SJSA1 (cell line): ENCODE results near the gene PLPP7. TPM values are rescaled to one million over a fixed set of nuclear protein-coding genes. Genes with fewer than 3 reads are reported as not detected.

ENCODE experiments used
- DNase-seq, 2 experiments: peaks; one replicate each; pipeline ENCODE4 v3.0.0-alpha.2; 2015 to 2020; ENCODE audit warnings: low spot score in 2 of 2, low read depth in 1 of 2
- H3K27ac ChIP-seq: fragments of 250-450 bp; sonication (Bioruptor Pico); 2 replicates; pipeline ENCODE4 v1.5.1; 2020; ENCODE audit warnings: mild to moderate bottlenecking, moderate library complexity
- H3K27me3 ChIP-seq: fragments of 250-450 bp; sonication (Bioruptor Pico); replicated peaks from 2 replicates; pipeline ENCODE4 v1.5.1; 2020; ENCODE audit warnings: mild to moderate bottlenecking, moderate library complexity
- H3K36me3 ChIP-seq: fragments of 250-450 bp; sonication (Bioruptor Pico); 2 replicates; pipeline ENCODE4 v1.5.1; 2020; ENCODE audit warnings: mild to moderate bottlenecking
- H3K4me1 ChIP-seq: fragments of 250-450 bp; sonication (Bioruptor Pico); replicated peaks from 2 replicates; pipeline ENCODE4 v1.6.1; 2021; ENCODE audit warnings: mild to moderate bottlenecking
- H3K4me3 ChIP-seq: fragments of 250-450 bp; sonication (Bioruptor Pico); 2 replicates; pipeline ENCODE4 v1.5.1; 2020; ENCODE audit warnings: mild to moderate bottlenecking
- H3K9me3 ChIP-seq: fragments of 250-450 bp; sonication (Bioruptor Pico); replicated peaks from 2 replicates; pipeline ENCODE4 v1.5.1; 2020; ENCODE audit warnings: mild to moderate bottlenecking
- total RNA-seq: library from RNA; depleted of rRNA; stranded (reverse); fragments of >200 nt; shearing (Covaris generic); gene quantifications from 2 replicates; pipeline ENCODE4 v1.2.3, GENCODE V29; 2014

Gene PLPP7
- total RNA-seq, 1 experiment from 2014 or later, result 0.08 TPM

GRCh38 chr9:131298341-131298740, 8.8 kb downstream of the PLPP7 start:
- no peak overlapping the region for H3K4me3 ChIP-seq
- H3K9me3 ChIP-seq, result no peaks in the 10 kb centered on the region
- DNase-seq, result no peak
- no peak overlapping the region for H3K27ac ChIP-seq
- H3K36me3 ChIP-seq, result no peaks in the 10 kb centered on the region
- H3K27me3 ChIP-seq, result no peaks in the 10 kb centered on the region
- no peaks in the 10 kb centered on the region for H3K4me1 ChIP-seq

- H3K9me3 ChIP-seq, result no peaks in the 10 kb centered on the region
- H3K4me1 ChIP-seq, result no peaks in the 10 kb centered on the region
- no peak overlapping the region for H3K4me3 ChIP-seq
- H3K27ac ChIP-seq, result no peak overlapping the region
- no peaks in the 10 kb centered on the region for H3K36me3 ChIP-seq
- no peak for DNase-seq
- H3K27me3 ChIP-seq, result no peaks in the 10 kb centered on the region
Measured at GRCh38 chr9:131298816-131299215, 9.3 kb downstream of the PLPP7 start.

- DNase-seq, result no peak
- Histone ChIP-seq H3K4me3 (no peak overlapping the region), H3K9me3 (no peaks in the 10 kb centered on the region), H3K36me3 (no peaks in the 10 kb centered on the region), H3K27me3 (no peaks in the 10 kb centered on the region), H3K4me1 (no peaks in the 10 kb centered on the region), H3K27ac (no peak overlapping the region)
Measured at GRCh38 chr9:131299346-131299960, 9.9 kb downstream of the PLPP7 start.

GRCh38 chr9:131299961-131300347, 10.4 kb downstream of the PLPP7 start:
- H3K4me3 ChIP-seq, result no peak overlapping the region
- no peak overlapping the region for H3K27ac ChIP-seq
- H3K27me3 ChIP-seq, result no peaks in the 10 kb centered on the region
- no peaks in the 10 kb centered on the region for H3K4me1 ChIP-seq
- no peaks in the 10 kb centered on the region for H3K9me3 ChIP-seq
- no peaks in the 10 kb centered on the region for H3K36me3 ChIP-seq
- DNase-seq, result no peak

GRCh38 chr9:131300444-131300843, 10.9 kb downstream of the PLPP7 start:
- Histone ChIP-seq H3K4me1 (no peaks in the 10 kb centered on the region), H3K27me3 (no peaks in the 10 kb centered on the region), H3K9me3 (no peaks in the 10 kb centered on the region), H3K36me3 (no peaks in the 10 kb centered on the region), H3K4me3 (no peak overlapping the region), H3K27ac (no peak overlapping the region)
- DNase-seq, result no peak

- no peaks in the 10 kb centered on the region for H3K27me3 ChIP-seq
- no peak overlapping the region for H3K4me3 ChIP-seq
- no peak for DNase-seq
- no peaks in the 10 kb centered on the region for H3K36me3 ChIP-seq
- H3K27ac ChIP-seq, result no peak overlapping the region
- H3K9me3 ChIP-seq, result no peaks in the 10 kb centered on the region
- no peaks in the 10 kb centered on the region for H3K4me1 ChIP-seq
Measured at GRCh38 chr9:131302244-131303075, 12.9 kb downstream of the PLPP7 start.

GRCh38 chr9:131303381-131304321, 14.1 kb downstream of the PLPP7 start:
- H3K27ac ChIP-seq, result no peak overlapping the region
- no peaks in the 10 kb centered on the region for H3K36me3 ChIP-seq
- H3K27me3 ChIP-seq, result no peaks in the 10 kb centered on the region
- no peak overlapping the region for H3K4me3 ChIP-seq
- DNase-seq, result no peak
- no peaks in the 10 kb centered on the region for H3K4me1 ChIP-seq
- H3K9me3 ChIP-seq, result no peaks in the 10 kb centered on the region

- Histone ChIP-seq H3K27ac (no peak overlapping the region), H3K36me3 (no peaks in the 10 kb centered on the region), H3K27me3 (no peaks in the 10 kb centered on the region), H3K4me3 (no peak overlapping the region), H3K9me3 (no peaks in the 10 kb centered on the region), H3K4me1 (no peaks in the 10 kb centered on the region)
- no peak for DNase-seq
Measured at GRCh38 chr9:131304676-131305355, 15.3 kb downstream of the PLPP7 start.

- Histone ChIP-seq H3K4me3 (no peak overlapping the region), H3K4me1 (no peaks in the 10 kb centered on the region), H3K9me3 (no peaks in the 10 kb centered on the region), H3K36me3 (no peaks in the 10 kb centered on the region), H3K27me3 (no peaks in the 10 kb centered on the region), H3K27ac (no peak overlapping the region)
- no peak for DNase-seq
Measured at GRCh38 chr9:131306397-131307004, 17.0 kb downstream of the PLPP7 start.

- Histone ChIP-seq H3K36me3 (no peaks in the 10 kb centered on the region), H3K27ac (no peak overlapping the region), H3K9me3 (no peaks in the 10 kb centered on the region), H3K4me3 (no peak overlapping the region), H3K4me1 (no peaks in the 10 kb centered on the region), H3K27me3 (no peaks in the 10 kb centered on the region)
- DNase-seq, result no peak
Measured at GRCh38 chr9:131307974-131308373, 18.5 kb downstream of the PLPP7 start.

GRCh38 chr9:131308452-131308851, 18.9 kb downstream of the PLPP7 start:
- H3K36me3 ChIP-seq, result no peaks in the 10 kb centered on the region
- H3K4me1 ChIP-seq, result no peaks in the 10 kb centered on the region
- H3K9me3 ChIP-seq, result no peaks in the 10 kb centered on the region
- H3K4me3 ChIP-seq, result no peak overlapping the region
- H3K27ac ChIP-seq, result no peak overlapping the region
- no peak for DNase-seq
- H3K27me3 ChIP-seq, result no peaks in the 10 kb centered on the region

GRCh38 chr9:131308906-131309529, 19.5 kb downstream of the PLPP7 start:
- H3K9me3 ChIP-seq, result no peaks in the 10 kb centered on the region
- no peak overlapping the region for H3K27ac ChIP-seq
- no peaks in the 10 kb centered on the region for H3K27me3 ChIP-seq
- H3K4me1 ChIP-seq, result no peaks in the 10 kb centered on the region
- no peaks in the 10 kb centered on the region for H3K36me3 ChIP-seq
- H3K4me3 ChIP-seq, result no peak overlapping the region
- DNase-seq, result no peak
